Endothelial cell of umbilical vein (primary cell): ENCODE measurements around the gene PHPT1.

Experiments used
- EZH2 ChIP-seq: IDR thresholded peaks from 2 replicates; pipeline ENCODE4 v1.6.1; 2012; ENCODE audit warnings: borderline replicate concordance, low read depth, mild to moderate bottlenecking, moderate library complexity, low read length, inconsistent platforms; ENCODE audit not compliant: severe bottlenecking
- FOS ChIP-seq: IDR thresholded peaks from 2 replicates; pipeline ENCODE4 v1.6.1; 2011; ENCODE audit warnings: mild to moderate bottlenecking, low read length, moderate library complexity, borderline replicate concordance; ENCODE audit not compliant: insufficient read depth
- GATA2 ChIP-seq: IDR thresholded peaks from 2 replicates; pipeline ENCODE4 v1.7.0; 2011; ENCODE audit warnings: low read depth, mild to moderate bottlenecking, moderate library complexity, mixed read lengths, low read length; ENCODE audit not compliant: insufficient read length, insufficient read depth
- JUN ChIP-seq: IDR thresholded peaks from 2 replicates; pipeline ENCODE4 v1.6.1; 2011; ENCODE audit warnings: borderline replicate concordance, low read depth; ENCODE audit not compliant: insufficient read length, insufficient read depth
- MYC ChIP-seq: IDR thresholded peaks from one replicate; pipeline ENCODE4 v1.6.1; 2011; ENCODE audit warnings: mild to moderate bottlenecking, low read depth, low read length
- POLR2A ChIP-seq: IDR thresholded peaks from 2 replicates; pipeline ENCODE4 v1.6.1; 2012; ENCODE audit warnings: low read depth, mild to moderate bottlenecking, control low read depth, low read length
- POLR2AphosphoS5 ChIP-seq: IDR thresholded peaks from 2 replicates; pipeline ENCODE4 v1.6.1; 2012; ENCODE audit warnings: low read depth, mild to moderate bottlenecking, control low read depth, low read length, moderate library complexity; ENCODE audit not compliant: insufficient read depth
- TF ChIP-seq, protein P1 (sequence below), 2 donors: IDR thresholded peaks; 1 replicate in 1 of 2; 2 replicates in 1 of 2; pipeline ENCODE4 v1.5.1; 2011; ENCODE audit warnings: low read length in 2 of 2, mild to moderate bottlenecking in 2 of 2, moderate library complexity in 2 of 2, control low read depth in 1 of 2, inconsistent platforms in 1 of 2, low read depth in 1 of 2; ENCODE audit not compliant: insufficient read depth in 1 of 2; ENCODE audit errors: extremely low read depth in 1 of 2

DNA sequence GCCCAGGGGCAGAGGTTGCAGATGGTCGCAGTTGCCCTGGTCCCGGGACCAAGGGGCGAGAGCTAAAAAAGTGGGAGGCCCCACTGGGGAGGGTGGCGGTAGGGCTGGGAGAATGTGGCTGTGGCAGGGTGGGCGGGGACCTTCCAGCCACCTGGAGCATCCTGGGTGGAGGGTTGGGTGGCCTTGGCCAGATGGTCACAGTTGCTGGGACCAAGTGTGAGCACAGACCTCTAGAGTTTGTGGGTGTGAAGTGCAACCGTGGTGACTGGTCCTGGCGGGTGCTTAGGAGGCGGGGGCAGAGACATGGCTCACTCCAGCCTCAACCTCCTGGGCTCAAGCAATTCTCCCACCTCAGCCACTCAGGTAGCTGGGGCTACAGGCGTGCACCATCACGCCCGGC, 31.4 kb downstream of the PHPT1 start:
- TF ChIP-seq JUN (no peak), MYC (no peak), EZH2 (no peak), FOS (no peak), POLR2A (no peak), POLR2AphosphoS5 (no peak), GATA2 (no peak)
- TF ChIP-seq, protein P1, sequence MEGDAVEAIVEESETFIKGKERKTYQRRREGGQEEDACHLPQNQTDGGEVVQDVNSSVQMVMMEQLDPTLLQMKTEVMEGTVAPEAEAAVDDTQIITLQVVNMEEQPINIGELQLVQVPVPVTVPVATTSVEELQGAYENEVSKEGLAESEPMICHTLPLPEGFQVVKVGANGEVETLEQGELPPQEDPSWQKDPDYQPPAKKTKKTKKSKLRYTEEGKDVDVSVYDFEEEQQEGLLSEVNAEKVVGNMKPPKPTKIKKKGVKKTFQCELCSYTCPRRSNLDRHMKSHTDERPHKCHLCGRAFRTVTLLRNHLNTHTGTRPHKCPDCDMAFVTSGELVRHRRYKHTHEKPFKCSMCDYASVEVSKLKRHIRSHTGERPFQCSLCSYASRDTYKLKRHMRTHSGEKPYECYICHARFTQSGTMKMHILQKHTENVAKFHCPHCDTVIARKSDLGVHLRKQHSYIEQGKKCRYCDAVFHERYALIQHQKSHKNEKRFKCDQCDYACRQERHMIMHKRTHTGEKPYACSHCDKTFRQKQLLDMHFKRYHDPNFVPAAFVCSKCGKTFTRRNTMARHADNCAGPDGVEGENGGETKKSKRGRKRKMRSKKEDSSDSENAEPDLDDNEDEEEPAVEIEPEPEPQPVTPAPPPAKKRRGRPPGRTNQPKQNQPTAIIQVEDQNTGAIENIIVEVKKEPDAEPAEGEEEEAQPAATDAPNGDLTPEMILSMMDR (IDR thresholded peaks at IDR 0.05; ENCODE audit: extremely low read depth in 1 of 2, insufficient read depth in 1 of 2, low read depth in 1 of 2, low read length in 2 of 2), result no peak
